Superior temporal gyrus (tissue), 1 donor: ENCODE data around the gene CC2D1B.

ENCODE experiments used
- DNase-seq: peaks from one replicate; pipeline ENCODE4 v3.0.0-alpha.2; 2016; ENCODE audit errors: extremely low spot score

Gene CC2D1B

GRCh38 chr1:52305417-52306226 is 60.4 kb downstream of the CC2D1B start:
- no peak for DNase-seq
